HG02973 (cell line): Measurements from ENCODE around the gene FPGS.
"Not testable (repeated sequence)": the region's sequence is repeated elsewhere in the genome, so short reads cannot be mapped to it uniquely, and the experiment has no call there.

Experiments used
- ATAC-seq: cut with Tn5 transposase; IDR thresholded peaks from one replicate; pipeline ENCODE4 v1.9.1; 2021; ENCODE audit warnings: moderate library complexity; ENCODE audit not compliant: unreplicated experiment

FPGS gene, protein sequence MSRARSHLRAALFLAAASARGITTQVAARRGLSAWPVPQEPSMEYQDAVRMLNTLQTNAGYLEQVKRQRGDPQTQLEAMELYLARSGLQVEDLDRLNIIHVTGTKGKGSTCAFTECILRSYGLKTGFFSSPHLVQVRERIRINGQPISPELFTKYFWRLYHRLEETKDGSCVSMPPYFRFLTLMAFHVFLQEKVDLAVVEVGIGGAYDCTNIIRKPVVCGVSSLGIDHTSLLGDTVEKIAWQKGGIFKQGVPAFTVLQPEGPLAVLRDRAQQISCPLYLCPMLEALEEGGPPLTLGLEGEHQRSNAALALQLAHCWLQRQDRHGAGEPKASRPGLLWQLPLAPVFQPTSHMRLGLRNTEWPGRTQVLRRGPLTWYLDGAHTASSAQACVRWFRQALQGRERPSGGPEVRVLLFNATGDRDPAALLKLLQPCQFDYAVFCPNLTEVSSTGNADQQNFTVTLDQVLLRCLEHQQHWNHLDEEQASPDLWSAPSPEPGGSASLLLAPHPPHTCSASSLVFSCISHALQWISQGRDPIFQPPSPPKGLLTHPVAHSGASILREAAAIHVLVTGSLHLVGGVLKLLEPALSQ

DNA sequence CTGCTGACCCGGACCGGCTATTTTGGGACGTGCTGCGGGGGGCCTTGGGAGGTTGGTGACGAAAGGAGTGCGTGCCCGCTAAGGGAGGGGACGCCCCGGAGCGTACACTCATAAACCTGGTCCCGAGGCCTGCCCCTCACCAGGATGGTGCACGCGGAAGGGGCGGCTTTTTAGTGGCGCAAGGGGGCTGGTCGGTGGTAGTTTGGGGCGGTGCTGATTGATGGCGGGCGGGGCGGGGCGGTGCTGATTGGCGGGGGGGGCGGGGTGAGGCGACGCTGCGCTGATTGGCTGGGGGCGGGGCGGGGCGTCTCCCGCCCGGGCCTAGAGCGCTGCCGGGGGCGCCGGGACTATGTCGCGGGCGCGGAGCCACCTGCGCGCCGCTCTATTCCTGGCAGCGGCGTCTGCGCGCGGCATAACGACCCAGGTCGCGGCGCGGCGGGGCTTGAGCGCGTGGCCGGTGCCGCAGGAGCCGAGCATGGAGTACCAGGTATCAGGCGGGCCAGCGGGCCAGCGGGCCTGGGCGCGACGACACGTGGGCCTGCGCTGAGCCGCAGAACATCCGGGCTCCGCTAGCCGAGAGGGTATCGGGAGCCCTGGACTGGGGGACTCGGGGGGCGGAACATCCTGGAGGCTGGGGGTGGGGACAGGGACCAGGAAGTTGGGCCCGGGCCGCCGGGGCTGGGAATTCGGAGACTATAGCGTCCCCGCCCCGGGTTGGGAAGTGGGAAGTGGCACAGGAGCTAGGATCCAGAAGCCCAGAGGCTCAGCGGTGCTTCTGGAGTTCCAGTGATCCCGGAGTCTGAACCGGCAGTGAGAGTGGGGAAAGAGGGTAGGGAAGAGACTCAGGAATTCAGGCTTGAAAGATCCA is at the start of gene FPGS:
Gene FPGS, plus strand, starts transcription at position 307 of the 868 bp plus-strand sequence. Its CDS starts 43 bp downstream, at position 350.
- peak; percentile 61 for ATAC-seq

DNA sequence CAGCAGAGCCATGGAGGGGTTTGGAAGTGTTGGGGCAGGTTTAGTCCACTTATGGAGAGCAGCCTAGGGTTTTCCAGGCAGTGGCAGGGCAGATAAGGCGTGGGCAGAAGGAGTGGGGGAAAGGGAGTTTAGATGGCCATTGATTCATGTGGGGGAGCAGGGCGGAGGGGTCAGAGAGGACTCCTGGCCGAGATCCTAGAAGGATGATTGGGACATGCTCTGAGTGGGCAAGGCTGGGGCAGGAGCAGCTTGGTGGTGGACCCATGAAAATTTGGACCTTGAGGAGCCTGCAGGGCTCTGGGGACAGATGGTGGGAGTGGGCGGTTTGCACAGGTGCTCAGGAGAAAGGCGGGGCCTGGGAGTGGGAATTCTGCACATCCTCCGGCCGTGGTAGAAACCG is 49.5 kb upstream of the FPGS start:
- ATAC-seq = no peak

DNA sequence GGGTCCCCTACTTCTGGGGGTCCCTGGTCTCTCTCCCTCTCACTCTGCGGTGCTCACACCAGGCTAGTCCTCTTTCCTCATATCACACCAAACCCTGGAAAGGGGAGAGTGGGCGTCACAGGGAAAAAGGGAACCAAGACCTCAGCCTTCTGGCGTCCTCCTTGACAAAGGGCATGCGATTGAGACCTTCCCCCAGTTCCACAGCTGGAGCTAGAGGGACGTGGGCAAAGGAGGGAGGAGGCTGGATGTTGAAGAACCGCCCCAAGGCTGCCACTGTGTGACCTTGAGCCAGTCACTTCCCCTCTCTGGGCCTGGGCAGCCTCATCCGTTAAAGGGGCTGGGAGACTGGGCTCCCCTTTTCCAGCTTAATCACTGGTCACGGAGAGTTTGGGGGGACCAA is 49.1 kb upstream of the FPGS start:
- no peak for ATAC-seq

DNA sequence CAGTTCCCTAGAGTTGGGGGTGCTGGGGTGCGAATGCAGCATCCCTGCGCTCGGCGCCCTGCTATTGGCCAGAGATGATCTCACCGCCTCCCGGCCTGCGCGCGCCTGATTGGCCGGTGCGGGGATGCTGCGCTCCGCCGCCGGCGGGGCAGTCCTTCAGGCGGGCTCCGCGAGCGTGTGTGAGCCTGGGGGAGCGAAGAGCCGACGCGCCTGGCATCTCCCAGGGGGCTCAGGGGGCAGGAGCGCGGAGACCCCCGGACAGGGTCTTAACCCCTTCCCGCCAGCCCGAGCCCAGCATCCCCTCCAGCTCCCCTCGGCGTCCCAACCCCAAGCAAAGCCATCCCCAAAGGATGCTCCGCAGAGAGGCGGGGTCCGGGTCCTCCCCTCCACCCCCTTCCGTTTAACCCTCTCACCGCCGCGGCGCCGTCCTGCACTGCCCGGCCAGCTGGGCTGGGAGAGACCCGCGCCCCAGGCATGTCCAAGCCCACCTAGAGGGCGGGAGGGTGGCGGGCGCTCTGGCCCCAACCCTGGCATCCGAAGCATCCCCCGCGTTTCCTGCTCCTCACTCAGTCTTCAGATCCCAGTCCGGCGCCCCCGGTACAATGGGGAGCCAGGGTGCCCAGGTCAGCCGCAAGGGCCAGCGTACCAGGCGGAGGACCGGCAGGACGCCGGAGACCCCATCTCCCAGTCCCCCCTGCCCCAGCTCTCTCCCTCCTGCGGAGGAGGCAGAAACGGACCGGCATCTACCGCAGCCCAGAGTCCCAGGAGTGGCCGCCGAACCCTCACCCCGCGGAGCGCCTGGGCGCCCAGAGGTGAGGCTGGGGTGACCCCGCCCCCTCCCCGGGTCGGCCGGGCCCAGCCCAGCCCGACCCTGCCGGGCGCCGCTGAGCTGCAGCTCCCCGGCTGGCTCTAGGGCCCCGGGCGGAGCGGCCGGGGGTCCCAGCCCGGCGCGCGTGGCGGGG is 48.3 kb upstream of the FPGS start:
- no peak for ATAC-seq

DNA sequence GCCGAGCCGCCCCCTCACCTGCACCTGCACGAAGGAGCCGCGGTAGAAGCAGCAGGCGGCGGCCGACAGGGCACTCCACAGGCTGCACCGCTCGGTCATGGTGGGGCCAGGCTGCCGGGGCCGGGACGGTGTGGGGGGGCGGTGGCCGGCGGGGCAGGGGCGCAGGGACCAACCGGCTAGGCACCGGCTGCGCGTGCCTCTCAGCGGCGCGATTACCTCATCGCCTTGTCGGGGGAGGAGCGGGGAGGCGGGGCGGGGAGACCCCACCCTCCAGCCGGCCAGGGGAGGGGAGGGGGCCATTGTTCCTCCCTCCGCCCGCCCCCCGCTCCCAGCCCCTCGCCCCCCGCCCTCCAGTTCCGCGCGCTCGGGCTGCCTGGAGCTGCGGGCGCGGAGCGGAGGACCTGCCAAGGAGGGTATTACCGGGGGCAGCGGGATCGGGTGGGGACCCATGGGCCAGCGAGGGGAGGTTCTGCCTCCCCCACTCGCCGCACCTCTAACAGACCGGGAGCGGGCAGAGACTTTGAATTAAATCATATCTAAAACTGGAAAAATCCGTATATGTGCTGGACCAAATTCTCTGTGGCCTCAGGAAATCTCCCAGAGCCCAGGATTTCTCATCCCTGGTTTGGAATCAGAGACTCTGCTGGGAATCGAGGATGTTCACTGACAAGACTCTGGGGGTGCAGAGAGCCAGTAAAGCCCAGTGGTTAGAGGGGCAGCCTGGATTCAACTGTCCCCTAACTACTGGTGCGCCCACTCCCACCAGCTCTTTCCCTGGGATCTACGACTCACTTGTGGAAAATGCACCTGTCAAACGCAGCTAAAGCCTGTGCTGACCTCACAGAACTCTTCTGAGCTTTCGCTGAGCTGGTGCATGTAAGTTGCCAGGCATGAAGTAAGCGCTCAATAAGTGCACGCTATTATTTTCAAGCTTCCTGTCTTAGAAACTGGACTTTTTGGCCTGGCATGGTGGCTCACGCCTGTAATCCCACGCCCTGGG is 47.3 kb upstream of the FPGS start:
- no peak for ATAC-seq

DNA sequence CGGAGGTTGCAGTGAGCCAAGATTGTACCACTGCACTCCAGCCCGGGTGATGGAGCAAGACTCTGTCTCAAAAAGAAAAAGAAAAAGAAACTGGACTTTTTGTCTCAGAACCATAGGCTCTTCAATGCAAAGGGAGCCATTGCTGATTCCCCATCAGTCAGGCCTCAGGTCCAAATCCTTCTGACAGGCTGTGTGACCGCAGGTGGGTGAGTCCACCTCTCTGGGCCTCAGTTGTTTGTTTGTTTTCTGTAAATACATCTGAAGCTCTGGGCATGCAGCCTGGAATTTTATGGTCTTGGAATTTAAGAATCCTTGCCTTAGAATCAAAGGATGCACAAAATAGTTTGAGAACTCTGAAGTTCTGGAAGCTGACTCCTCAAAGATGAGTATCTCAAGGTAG is 46.4 kb upstream of the FPGS start:
- no peak for ATAC-seq

DNA sequence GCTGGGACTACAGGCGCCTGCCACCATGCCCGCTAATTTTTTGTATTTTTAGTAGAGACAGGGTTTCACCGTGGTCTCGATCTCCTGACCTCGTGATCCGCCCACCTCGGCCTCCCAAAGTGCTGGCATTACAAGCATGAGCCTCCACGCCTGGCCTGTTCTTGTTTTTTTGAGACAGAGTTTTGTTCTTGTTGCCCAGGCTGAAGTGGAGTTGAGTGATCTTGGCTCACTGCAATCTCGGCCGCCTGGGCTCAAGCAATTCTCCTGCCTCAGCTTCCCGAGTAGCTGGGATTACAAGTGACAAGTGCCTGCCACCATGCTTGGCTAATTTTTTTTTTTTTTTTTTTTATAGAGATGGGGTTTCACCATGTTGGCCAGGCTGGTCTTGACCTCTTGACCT is 45.9 kb upstream of the FPGS start:
- ATAC-seq = not testable (repeated sequence)

DNA sequence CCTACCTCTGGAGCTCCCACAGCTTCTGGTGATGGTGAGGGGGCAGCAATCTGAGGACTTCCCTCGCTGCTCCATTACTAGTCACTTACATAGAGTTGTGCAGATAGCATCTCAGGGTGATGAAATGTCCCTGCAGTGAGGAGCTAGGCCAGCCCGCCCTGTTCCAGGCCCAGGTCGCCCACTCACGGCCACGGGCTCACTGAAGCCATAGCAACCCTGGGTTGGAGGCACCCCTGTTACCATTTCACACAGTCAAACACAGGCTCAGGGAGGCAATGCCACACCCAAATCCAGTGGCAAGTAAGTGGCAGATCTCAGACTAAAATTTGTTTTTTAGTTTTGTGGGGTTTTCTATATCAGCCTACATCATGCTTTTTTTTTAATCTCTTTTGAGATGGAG is 43.8 kb upstream of the FPGS start:
- ATAC-seq = no peak

DNA sequence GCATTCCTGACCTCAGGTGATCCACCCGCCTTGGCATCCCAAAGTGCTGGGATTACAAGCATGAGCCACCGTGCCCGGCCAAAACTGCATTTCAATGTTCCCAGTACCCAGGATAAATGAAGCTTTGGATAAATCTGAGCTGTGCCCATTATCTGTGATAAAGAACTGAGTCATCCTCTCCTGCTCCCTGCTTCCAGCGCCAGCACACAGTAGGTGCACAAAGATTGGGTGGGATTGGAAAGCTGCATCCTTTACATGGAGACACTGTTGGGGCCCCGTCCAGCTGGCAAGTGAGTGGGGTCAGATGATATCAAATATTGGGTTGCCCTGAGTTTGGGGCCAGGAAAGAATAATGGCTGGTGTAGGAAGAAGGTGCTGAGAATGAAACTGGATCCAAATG is 41.6 kb upstream of the FPGS start:
- ATAC-seq = no peak

DNA sequence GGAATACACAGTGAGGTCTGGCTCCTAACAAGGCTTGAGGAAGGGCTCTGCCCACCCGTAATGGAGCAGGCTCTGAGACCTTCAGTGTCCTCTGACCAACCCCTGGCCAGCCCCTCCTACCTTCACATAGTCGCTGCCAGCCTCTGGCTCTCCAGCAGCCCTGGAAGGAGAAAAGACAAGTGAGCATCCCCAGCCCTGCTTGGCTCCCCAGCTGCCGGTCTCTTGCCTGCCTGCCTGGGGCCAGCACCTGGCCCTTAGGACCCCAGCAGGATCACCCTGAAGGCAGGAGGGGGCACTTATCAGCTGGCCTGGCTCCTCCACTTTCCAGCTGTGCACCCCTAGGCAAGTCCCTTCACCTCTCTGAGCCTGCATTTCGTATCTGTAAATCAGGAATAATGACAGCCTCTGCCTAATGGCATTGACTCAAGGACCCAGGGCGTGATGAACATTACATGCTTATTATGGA is 41.2 kb upstream of the FPGS start:
- ATAC-seq = no peak

DNA sequence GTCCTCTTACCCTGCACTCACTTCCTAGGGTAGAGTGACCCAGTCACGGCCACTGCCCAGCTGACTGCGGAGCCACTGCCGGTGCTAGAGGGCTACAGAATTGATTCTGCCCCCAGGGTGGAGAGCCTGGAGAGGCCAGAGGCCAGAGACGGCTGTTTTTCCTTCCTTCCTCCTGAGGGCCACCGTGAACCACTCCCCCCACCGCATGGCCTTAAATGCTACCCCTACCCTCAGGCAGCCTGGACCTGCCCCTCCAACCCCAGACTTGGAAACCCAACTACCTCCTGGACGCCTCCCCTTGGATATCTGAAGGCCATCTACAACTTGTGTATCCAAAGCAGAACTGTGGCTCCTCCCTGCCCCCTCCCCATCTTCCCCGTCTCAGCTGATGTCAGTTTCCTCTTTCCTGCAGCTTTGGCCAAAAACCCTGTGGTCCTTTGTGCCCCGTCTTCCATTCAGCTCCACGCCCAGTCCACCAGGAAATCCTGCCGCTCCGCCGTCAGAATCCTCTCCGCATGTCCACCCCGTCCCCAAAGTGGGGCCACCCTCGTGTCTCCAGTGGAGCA is 40.5 kb upstream of the FPGS start:
- no peak for ATAC-seq

DNA sequence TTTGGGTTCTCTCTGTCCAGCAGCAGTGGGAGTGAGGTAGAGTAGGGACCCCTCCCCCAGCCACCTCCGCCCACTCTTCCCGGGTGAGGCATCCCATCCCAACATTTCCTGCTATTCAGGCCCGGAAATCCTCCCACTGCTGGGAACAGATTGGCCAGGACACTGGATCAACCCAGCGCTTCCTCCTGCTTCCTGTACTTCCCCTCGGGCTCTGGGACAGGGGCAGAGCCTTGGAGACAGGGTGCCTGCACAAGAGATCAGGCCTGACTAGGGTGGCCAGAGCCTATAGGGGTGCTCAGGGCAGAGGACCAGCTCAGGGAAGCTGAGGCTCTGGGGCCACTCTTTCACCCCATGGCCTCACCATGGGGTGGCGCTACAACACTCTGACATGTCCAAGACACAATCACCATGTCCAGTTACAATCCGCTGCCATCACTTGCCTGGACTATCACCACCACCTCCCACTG is 38.7 kb upstream of the FPGS start:
- no peak for ATAC-seq

DNA sequence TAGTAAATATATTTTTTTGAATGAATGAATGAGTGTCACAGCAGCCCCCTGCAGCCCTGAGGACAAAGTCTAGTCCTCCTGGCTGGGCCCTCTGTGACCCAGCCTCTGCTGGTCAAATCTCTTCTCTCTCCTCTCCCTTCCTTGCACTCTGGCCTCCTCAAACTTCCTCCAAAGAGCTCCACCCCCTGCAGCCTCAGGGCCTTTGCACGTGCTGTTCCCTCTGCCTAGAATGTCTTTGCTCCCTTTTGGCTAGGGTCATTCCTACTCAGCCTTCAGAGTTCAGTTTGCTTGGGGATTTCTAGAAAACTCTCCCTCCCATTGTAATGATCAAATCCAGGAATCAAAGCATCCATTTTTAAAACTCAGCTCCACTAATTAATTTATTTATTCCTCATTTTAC is 37.3 kb upstream of the FPGS start:
- ATAC-seq = no peak

DNA sequence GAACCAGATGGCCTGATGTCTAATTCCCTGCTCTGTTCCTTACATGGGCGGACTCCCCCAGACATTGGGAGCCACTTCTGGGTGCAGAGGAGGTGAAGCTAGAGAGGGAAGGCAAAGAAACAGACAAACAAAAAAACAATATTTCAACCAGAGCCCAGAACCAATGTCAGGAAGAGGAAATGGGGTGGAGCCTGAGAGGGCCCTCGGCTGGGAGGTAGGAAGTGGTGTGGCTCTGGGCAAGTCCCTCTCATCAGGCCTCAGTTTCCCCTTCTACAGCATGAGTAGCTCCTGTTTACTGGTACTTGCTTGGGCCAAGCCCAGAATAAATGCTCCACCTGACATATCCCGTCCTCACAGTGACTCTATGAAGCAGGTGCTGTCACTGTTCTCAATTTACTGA is 35.3 kb upstream of the FPGS start:
- no peak for ATAC-seq

DNA sequence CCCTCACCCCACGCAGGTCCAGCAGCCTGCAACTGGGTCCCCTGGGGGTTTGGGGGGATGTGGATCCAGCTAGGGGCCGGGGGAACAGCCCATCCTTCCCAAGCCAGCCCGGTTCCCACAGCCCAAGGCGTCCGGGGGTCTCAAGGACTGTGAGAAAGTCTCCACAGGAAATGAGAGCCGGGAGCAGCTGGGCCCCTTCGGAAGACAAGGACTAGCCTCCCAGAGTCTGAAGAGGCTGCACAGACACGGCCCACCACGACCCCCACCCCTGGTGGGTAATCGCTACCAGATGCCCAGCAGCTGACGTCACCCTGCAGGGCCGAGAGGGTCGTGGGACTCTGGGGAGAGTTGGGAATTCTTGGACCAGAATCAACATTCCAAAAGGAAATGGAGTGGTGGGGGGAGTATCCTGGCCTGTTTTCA is 34.8 kb upstream of the FPGS start:
- ATAC-seq = no peak

DNA sequence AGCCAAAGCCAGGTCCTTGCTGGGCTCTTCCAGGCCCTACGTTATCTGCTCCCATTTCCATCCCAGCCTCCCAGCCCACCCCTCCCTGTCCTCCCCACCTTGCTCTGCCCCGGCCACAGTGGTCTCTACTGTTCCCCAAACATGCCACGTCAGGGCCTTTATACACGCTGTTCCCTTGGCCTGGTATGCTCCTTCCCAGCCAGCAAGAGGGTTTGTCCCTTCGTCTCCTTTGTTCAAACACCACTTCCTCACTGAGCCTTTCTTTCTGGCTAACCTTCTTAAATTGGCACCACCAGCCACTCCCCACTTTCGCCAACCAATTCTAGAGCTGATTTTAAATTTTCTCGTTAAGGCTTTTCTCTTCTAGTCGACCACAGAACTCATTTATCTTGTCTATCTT is 34.0 kb upstream of the FPGS start:
- ATAC-seq = no peak

DNA sequence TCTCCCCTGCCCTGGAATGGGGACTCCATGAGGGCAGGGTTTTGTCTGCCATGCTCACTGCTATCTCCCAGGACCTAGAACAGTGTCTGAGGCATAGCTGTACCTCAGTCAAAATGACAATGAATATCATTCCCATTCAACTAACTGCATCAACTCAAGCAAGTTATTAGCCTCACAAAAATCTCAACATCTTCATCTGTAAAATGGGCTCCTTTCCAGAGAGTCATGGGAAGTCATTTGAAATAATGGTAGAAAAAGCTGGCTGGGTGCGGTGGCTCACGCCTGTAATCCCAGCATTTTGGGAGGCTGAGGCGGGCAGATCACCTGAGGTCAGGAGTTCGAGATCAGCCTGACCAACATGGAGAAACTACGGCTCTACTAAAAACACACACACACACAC is 33.6 kb upstream of the FPGS start:
- ATAC-seq = no peak

DNA sequence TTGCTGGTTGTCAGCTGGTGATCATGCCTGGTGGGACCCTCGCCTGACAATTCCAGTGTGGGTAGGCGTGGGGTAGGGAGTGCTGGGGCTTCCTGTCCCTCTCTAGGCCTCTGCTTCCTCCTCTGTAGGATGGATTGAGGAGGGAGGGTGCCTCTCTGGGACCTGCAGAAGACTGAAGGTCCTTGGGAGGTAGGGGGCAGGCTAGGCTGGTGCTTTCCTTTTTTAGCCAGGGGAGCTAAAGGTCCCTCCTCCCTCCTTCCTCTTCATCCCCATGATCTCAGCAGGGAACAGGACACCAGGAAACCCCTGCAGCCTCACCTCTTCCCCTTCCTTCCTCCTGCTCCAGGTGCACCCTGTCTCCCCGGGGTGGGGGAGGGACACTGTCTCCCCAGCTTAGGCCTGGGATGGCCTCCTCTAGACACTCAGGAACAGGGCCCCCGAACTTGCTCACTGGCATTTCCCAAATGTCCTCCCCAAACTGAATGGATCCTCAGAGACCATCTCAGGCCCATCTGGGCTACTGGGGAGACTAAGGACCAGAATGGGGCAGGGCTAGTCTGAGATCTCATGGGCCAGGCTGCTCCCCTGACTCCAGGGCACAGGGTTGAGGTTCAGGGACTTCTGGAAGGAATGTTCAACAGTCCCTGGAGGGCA is 32.6 kb upstream of the FPGS start:
- no peak for ATAC-seq
